Effector memory CD8-positive, alpha-beta T cell (primary cell): ENCODE results near the gene ZNF367.

Experiments
- ATAC-seq: fragments of 150-1000 bp; cut with Tn5 transposase; replicated peaks from 2 replicates; pipeline ENCODE4 v1.10.0; 2021; ENCODE audit warnings: mild to moderate bottlenecking, moderate library complexity
- DNase-seq, 3 experiments: peaks; one replicate each; pipeline ENCODE4 v3.0.0; 2021
- H3K27ac Mint-ChIP-seq, 2 donors: one replicate each; pipeline ENCODE4 v1.8.0; 2022; ENCODE audit warnings: mild to moderate bottlenecking in 2 of 2, mixed read lengths in 2 of 2, moderate library complexity in 2 of 2
- H3K27me3 Mint-ChIP-seq, 2 donors: one replicate each; pipeline ENCODE4 v1.8.0; 2022; ENCODE audit warnings: mixed read lengths in 2 of 2
- H3K36me3 Mint-ChIP-seq: one replicate; pipeline ENCODE4 v1.8.0; 2022; ENCODE audit warnings: mild to moderate bottlenecking, moderate library complexity, mixed read lengths; ENCODE audit not compliant: insufficient read depth
- H3K4me1 Mint-ChIP-seq, 2 donors: one replicate each; pipeline ENCODE4 v1.8.0; 2022; ENCODE audit warnings: low read depth in 2 of 2, mixed read lengths in 2 of 2
- H3K4me3 Mint-ChIP-seq, 2 donors: one replicate each; pipeline ENCODE4 v1.8.0; 2022; ENCODE audit warnings: mild to moderate bottlenecking in 2 of 2, mixed read lengths in 2 of 2, moderate library complexity in 2 of 2
- H3K9me3 Mint-ChIP-seq, 2 donors: one replicate each; pipeline ENCODE4 v1.8.0; 2022; ENCODE audit warnings: mixed read lengths in 2 of 2

ZNF367 gene

DNA sequence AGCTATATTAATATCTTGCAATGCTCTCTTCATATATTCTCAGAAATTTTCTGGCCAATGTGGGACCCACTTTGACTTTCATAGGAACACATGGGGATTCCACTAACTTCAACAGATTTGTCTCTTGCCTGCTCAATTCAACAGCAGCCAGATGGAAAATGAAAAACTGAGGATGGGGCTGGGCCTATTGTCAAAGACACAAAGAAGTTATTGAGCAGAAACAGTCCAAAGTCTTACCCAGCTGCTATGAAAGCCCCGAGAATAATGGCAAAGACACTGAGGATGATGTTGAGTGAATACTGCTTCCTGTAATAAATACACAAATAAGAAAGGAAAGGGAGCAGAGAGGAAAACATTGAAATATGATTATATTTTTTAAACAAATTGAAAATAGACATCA lies 67.3 kb downstream of the ZNF367 start:
- Mint-ChIP-seq H3K27me3 (no peaks in the 10 kb centered on the region), H3K4me1 (no peaks in the 10 kb centered on the region), H3K9me3 (no peaks in the 10 kb centered on the region), H3K36me3 (no peaks in the 10 kb centered on the region), H3K4me3 (no peak overlapping the region), H3K27ac (no peak overlapping the region)
- DNase-seq (no peak), ATAC-seq (no peak)

- Mint-ChIP-seq H3K4me1 (no peaks in the 10 kb centered on the region), H3K36me3 (no peaks in the 10 kb centered on the region), H3K27me3 (no peaks in the 10 kb centered on the region), H3K9me3 (no peaks in the 10 kb centered on the region), H3K4me3 (no peak overlapping the region), H3K27ac (peak overlapping the region in 1 of 2 donors; percentile 53)
- DNase-seq (no peak), ATAC-seq (no peak)
Observed at GRCh38 chr9:96348261-96348660, 69.9 kb downstream of the ZNF367 start.

- ATAC-seq: no peak
Observed at GRCh38 chr9:96345551-96345950, 72.6 kb downstream of the ZNF367 start.

GRCh38 chr9:96344458-96345180 lies 73.6 kb downstream of the ZNF367 start:
- Mint-ChIP-seq H3K4me3 (no peak overlapping the region), H3K4me1 (no peaks in the 10 kb centered on the region), H3K27me3 (no peaks in the 10 kb centered on the region), H3K27ac (peak overlapping the region in 1 of 2 donors; percentile 66), H3K9me3 (no peaks in the 10 kb centered on the region), H3K36me3 (no peaks in the 10 kb centered on the region)
- no peak for DNase-seq
- no peak for ATAC-seq

More at GRCh38 chr9:96345551-96345950, 72.6 kb downstream of the ZNF367 start:
- no peaks in the 10 kb centered on the region for H3K27me3 Mint-ChIP-seq
- no peaks in the 10 kb centered on the region for H3K36me3 Mint-ChIP-seq
- no peak overlapping the region for H3K4me3 Mint-ChIP-seq
- no peaks in the 10 kb centered on the region for H3K9me3 Mint-ChIP-seq
- no peaks in the 10 kb centered on the region for H3K4me1 Mint-ChIP-seq
- no peak overlapping the region for H3K27ac Mint-ChIP-seq
- no peak for DNase-seq

GRCh38 chr9:96343515-96344360 lies 74.4 kb downstream of the ZNF367 start:
- ATAC-seq (no peak), DNase-seq (no peak)
- Mint-ChIP-seq H3K27ac (peak overlapping the region in 1 of 2 donors; percentile 66), H3K36me3 (no peaks in the 10 kb centered on the region), H3K27me3 (no peaks in the 10 kb centered on the region), H3K4me1 (no peaks in the 10 kb centered on the region), H3K9me3 (no peaks in the 10 kb centered on the region), H3K4me3 (no peak overlapping the region)

DNA sequence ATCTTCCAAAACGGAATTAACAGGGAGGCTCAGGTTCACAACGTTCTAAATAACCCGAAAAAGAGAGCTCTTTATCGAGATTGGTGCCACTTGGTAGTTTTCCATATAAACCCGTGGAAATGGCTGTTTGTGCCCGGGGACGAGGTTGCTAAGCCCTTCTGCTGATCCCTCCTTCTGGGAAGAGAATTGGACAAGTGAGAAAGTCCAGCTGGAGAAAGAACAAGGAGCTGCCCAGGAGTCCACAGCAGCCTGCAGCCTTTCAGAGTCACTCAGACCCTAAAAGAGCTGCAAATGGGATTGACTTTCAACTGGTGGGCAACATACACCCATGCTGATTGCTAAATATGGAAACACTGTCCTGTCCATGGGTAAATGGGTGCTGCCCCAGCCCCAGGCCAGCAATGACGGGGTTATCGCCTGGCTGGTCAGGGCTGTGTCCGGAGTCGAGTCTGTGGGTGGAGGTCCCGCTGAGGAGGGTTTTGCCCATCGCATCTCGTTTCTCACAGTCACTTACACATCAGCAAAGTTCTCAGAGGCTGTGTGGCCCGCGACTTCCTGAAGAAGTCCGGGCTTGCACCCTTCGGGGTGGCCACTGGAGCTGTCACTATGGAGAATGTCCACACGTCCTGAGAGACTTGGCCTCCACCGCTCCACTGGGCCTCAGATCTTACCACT lies 75.5 kb downstream of the ZNF367 start:
- ATAC-seq: no peak
- Mint-ChIP-seq H3K36me3 (no peaks in the 10 kb centered on the region), H3K9me3 (no peaks in the 10 kb centered on the region), H3K4me3 (no peak overlapping the region), H3K27me3 (no peaks in the 10 kb centered on the region), H3K27ac (no peak overlapping the region), H3K4me1 (no peaks in the 10 kb centered on the region)
- DNase-seq: no peak

DNA sequence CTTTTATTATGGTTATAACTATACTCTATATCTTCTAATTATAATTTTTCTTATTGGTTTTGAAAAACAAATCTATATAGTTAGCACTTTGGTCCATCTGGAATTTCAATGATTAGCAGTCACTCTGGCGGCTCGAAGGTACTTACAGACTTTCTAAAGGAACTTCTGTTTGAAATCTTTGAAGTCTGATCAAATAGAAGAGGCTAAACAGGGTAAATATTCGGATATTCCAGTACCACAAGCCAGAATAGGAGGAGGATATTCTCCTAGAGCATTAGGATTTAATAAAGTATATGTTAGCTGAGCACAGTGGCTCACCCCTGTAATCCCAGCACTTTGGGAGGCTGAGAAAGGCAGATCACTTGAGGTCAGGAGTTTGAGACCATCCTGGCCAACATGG lies 77.5 kb downstream of the ZNF367 start:
- ATAC-seq (no peak), DNase-seq (no peak)
- Mint-ChIP-seq H3K4me3 (no peak overlapping the region), H3K27ac (no peak overlapping the region), H3K4me1 (no peaks in the 10 kb centered on the region), H3K36me3 (no peaks in the 10 kb centered on the region), H3K27me3 (no peaks in the 10 kb centered on the region), H3K9me3 (no peaks in the 10 kb centered on the region)

- no peak for ATAC-seq
- H3K36me3 Mint-ChIP-seq: no peaks in the 10 kb centered on the region
- no peaks in the 10 kb centered on the region for H3K27me3 Mint-ChIP-seq
- no peak for DNase-seq
- H3K9me3 Mint-ChIP-seq: no peaks in the 10 kb centered on the region
- no peak overlapping the region for H3K4me3 Mint-ChIP-seq
- no peak overlapping the region for H3K27ac Mint-ChIP-seq
- H3K4me1 Mint-ChIP-seq: no peaks in the 10 kb centered on the region
Observed at GRCh38 chr9:96338299-96338698, 79.9 kb downstream of the ZNF367 start.
